SK-N-SH treated with all-trans-retinoic acid at 6 μM for 48 hours (cell line): ENCODE measurements around the gene THAP12.

Experiments
- ATAC-seq: fragments of 200-7000 bp; cut with Tn5 transposase; 3 replicates; pipeline ENCODE4 v1.9.1; 2020; ENCODE audit warnings: mild to moderate bottlenecking, moderate library complexity
- ARNTL ChIP-seq: fragments of 450-650 bp; formaldehyde crosslinking; IDR thresholded peaks from 2 replicates; pipeline ENCODE4 v1.5.0; 2020; ENCODE audit warnings: low read depth, mild to moderate bottlenecking, moderate library complexity, borderline replicate concordance
- BACH2 ChIP-seq: fragments of 250-450 bp; sonication (Bioruptor Pico); IDR thresholded peaks from 2 replicates; pipeline ENCODE4 v1.9.0; 2021; ENCODE audit warnings: mild to moderate bottlenecking, borderline replicate concordance
- CREB5 ChIP-seq: fragments of 250-450 bp; sonication (Bioruptor Pico); IDR thresholded peaks from 2 replicates; pipeline ENCODE4 v1.5.1; 2020; ENCODE audit warnings: low read depth, mild to moderate bottlenecking, moderate library complexity
- CSDC2 ChIP-seq: fragments of 250-450 bp; sonication (Bioruptor Pico); IDR thresholded peaks from 2 replicates; pipeline ENCODE4 v1.5.0; 2020; ENCODE audit warnings: mild to moderate bottlenecking, moderate library complexity
- CSRNP3 ChIP-seq: fragments of 250-450 bp; sonication (Bioruptor Pico); IDR thresholded peaks from 2 replicates; pipeline ENCODE4 v1.5.1; 2021; ENCODE audit warnings: mild to moderate bottlenecking, moderate library complexity
- ESRRG ChIP-seq: fragments of 250-450 bp; sonication (Bioruptor Pico); IDR thresholded peaks from 2 replicates; pipeline ENCODE4 v1.6.1; 2021; ENCODE audit warnings: mild to moderate bottlenecking
- GLIS3 ChIP-seq: fragments of 250-450 bp; sonication (Bioruptor Pico); IDR thresholded peaks from 2 replicates; pipeline ENCODE4 v1.5.0; 2020; ENCODE audit warnings: mild to moderate bottlenecking, moderate library complexity
- ISL1 ChIP-seq: fragments of 250-450 bp; sonication (Bioruptor Pico); IDR thresholded peaks from 2 replicates; pipeline ENCODE4 v2.1.2; 2022; ENCODE audit warnings: mild to moderate bottlenecking, moderate library complexity
- OSR1 ChIP-seq: fragments of 250-450 bp; sonication (Bioruptor Pico); IDR thresholded peaks from 2 replicates; pipeline ENCODE4 v1.8.0; 2022; ENCODE audit warnings: moderate library complexity, mild to moderate bottlenecking, inconsistent platforms
- PATZ1 ChIP-seq: fragments of 250-450 bp; sonication (Bioruptor Pico); IDR thresholded peaks from 2 replicates; pipeline ENCODE4 v1.8.0; 2020; ENCODE audit warnings: mild to moderate bottlenecking, moderate library complexity, borderline replicate concordance
- POU6F1 ChIP-seq: fragments of 250-450 bp; sonication (Bioruptor Pico); IDR thresholded peaks from 2 replicates; pipeline ENCODE4 v1.8.0; 2021; ENCODE audit warnings: low read depth, mild to moderate bottlenecking, moderate library complexity, borderline replicate concordance
- PPARA ChIP-seq: fragments of 250-450 bp; sonication (Bioruptor Pico); IDR thresholded peaks from 2 replicates; pipeline ENCODE4 v1.5.0; 2020; ENCODE audit warnings: mild to moderate bottlenecking, borderline replicate concordance
- RARB ChIP-seq: fragments of 250-450 bp; sonication (Bioruptor Pico); IDR thresholded peaks from 2 replicates; pipeline ENCODE4 v1.8.0; 2021; ENCODE audit warnings: mild to moderate bottlenecking, moderate library complexity
- SNAI2 ChIP-seq: fragments of 250-450 bp; sonication (Bioruptor Pico); IDR thresholded peaks from 2 replicates; pipeline ENCODE4 v1.5.0; 2020; ENCODE audit warnings: mild to moderate bottlenecking, moderate library complexity
- TCF4 ChIP-seq: fragments of 250-450 bp; sonication (Bioruptor Pico); IDR thresholded peaks from 2 replicates; pipeline ENCODE4 v1.8.0; 2021; ENCODE audit warnings: mild to moderate bottlenecking, moderate library complexity, borderline replicate concordance
- TOX ChIP-seq: fragments of 250-450 bp; sonication (Bioruptor Pico); IDR thresholded peaks from 2 replicates; pipeline ENCODE4 v1.8.0; 2021; ENCODE audit warnings: mild to moderate bottlenecking, moderate library complexity, borderline replicate concordance
- TSHZ2 ChIP-seq: fragments of 250-450 bp; sonication (Bioruptor Pico); IDR thresholded peaks from 2 replicates; pipeline ENCODE4 v1.5.0; 2020; ENCODE audit warnings: mild to moderate bottlenecking, moderate library complexity
- ZFP3 ChIP-seq: fragments of 250-450 bp; sonication (Bioruptor Pico); IDR thresholded peaks from 2 replicates; pipeline ENCODE4 v1.5.0; 2020; ENCODE audit warnings: mild to moderate bottlenecking, moderate library complexity
- ZFP30 ChIP-seq: fragments of 450-650 bp; formaldehyde crosslinking; IDR thresholded peaks from 2 replicates; pipeline ENCODE4 v1.5.0; 2022; ENCODE audit warnings: mild to moderate bottlenecking, moderate library complexity
- ZNF565 ChIP-seq: fragments of 450-650 bp; formaldehyde crosslinking; conservative IDR thresholded peaks from 2 replicates; pipeline ENCODE4 v1.5.0; 2020; ENCODE audit warnings: low read depth, mild to moderate bottlenecking, moderate library complexity
- ZNF70 ChIP-seq: fragments of 450-650 bp; formaldehyde crosslinking; IDR thresholded peaks from 2 replicates; pipeline ENCODE4 v1.5.0; 2020; ENCODE audit warnings: mild to moderate bottlenecking, moderate library complexity
- ZNF8 ChIP-seq: fragments of 450-650 bp; formaldehyde crosslinking; IDR thresholded peaks from 2 replicates; pipeline ENCODE4 v1.5.0; 2020; ENCODE audit warnings: mild to moderate bottlenecking, moderate library complexity

Gene THAP12

GRCh38 chr11:76313271-76313670 is 67.7 kb downstream of the THAP12 start (continued):
- TF ChIP-seq CSRNP3 (no peak), TOX (CRISPR knock-in tag) (no peak)
- TF ChIP-seq, all 23 proteins: peak for 0

GRCh38 chr11:76310832-76311595 is 69.9 kb downstream of the THAP12 start:
- ATAC-seq, result no peak
- TF ChIP-seq GLIS3 (CRISPR knock-in tag), result no peak
- no peak for TF ChIP-seq TOX (CRISPR knock-in tag)
- no peak for TF ChIP-seq ISL1
- TF ChIP-seq ZFP30 (CRISPR knock-in tag), result no peak
- TF ChIP-seq ARNTL, result no peak
- no peak for TF ChIP-seq TSHZ2 (CRISPR knock-in tag)
- TF ChIP-seq BACH2 (CRISPR knock-in tag), result no peak
- no peak for TF ChIP-seq ZNF70
- TF ChIP-seq POU6F1 (CRISPR knock-in tag), result no peak
- TF ChIP-seq ZNF8, result no peak
- TF ChIP-seq OSR1 (CRISPR knock-in tag), result no peak
- no peak for TF ChIP-seq SNAI2 (CRISPR knock-in tag)
- TF ChIP-seq CREB5 (CRISPR knock-in tag), result no peak
- no peak for TF ChIP-seq PATZ1 (CRISPR knock-in tag)
- TF ChIP-seq ESRRG (CRISPR knock-in tag), result no peak

- no peak for ATAC-seq
- no peak for TF ChIP-seq ZFP3
- TF ChIP-seq PATZ1 (CRISPR knock-in tag), result no peak
- no peak for TF ChIP-seq ZNF565
- TF ChIP-seq CSRNP3, result no peak
- no peak for TF ChIP-seq ZFP30 (CRISPR knock-in tag)
- no peak for TF ChIP-seq ESRRG (CRISPR knock-in tag)
- no peak for TF ChIP-seq PPARA (CRISPR knock-in tag)
- TF ChIP-seq BACH2 (CRISPR knock-in tag), result no peak
- TF ChIP-seq ARNTL, result no peak
- no peak for TF ChIP-seq CSDC2 (CRISPR knock-in tag)
- no peak for TF ChIP-seq ISL1
- TF ChIP-seq TCF4 (CRISPR knock-in tag), result no peak
- no peak for TF ChIP-seq RARB
- TF ChIP-seq, all 23 proteins: peak for 0
These were observed 72.8 kb downstream of the THAP12 start for GRCh38 chr11:76307978-76308747.
